Transverse colon (tissue), 3 donors: ENCODE results near the gene TMEM269.

Experiments
- CTCF ChIP-seq, 5 experiments: fragments of 200-600 bp in 3 of 5; fragments of 450-650 bp in 2 of 5; sonication (generic) in 3 of 5; IDR thresholded peaks; 1 replicate in 2 of 5; 2 replicates in 3 of 5; pipeline ENCODE4 v1.5.1; 2016 to 2017; ENCODE audit warnings: antibody characterized with exemption in 5 of 5, inconsistent platforms in 3 of 5, mild to moderate bottlenecking in 2 of 5, moderate library complexity in 1 of 5
- EP300 ChIP-seq: sonication (generic); formaldehyde crosslinking; IDR thresholded peaks from one replicate; pipeline ENCODE4 v1.6.1; 2017; ENCODE audit warnings: antibody characterized with exemption, low read depth
- POLR2A ChIP-seq: fragments of 450-650 bp; IDR thresholded peaks from one replicate; pipeline ENCODE4 v1.6.1; 2016; ENCODE audit warnings: antibody characterized with exemption, mild to moderate bottlenecking, moderate library complexity

- TF ChIP-seq CTCF (IDR thresholded peaks at IDR 0.05) (no peak), POLR2A (no peak), EP300 (no peak)
Observed at GRCh38 chr1:42815941-42816584, 31.3 kb downstream of the TMEM269 start.
